ENCODE measurements around the gene SH3RF3. TPM values are rescaled to one million over a fixed set of nuclear protein-coding genes. Genes with fewer than 3 reads are reported as not detected.

SH3RF3 gene
- total RNA-seq, 1 donor from 2014 or later: 7.3 TPM

GRCh38 chr2:109410039-109410815 is 281.2 kb downstream of the SH3RF3 start:
- H4K20me1 ChIP-seq (ENCODE audit: insufficient read depth, low read length): no peaks in the 10 kb centered on the region
- DNase-seq (ENCODE audit: low read depth): no peak
- no peak for FAIRE-seq
- H3K27me3 Mint-ChIP-seq (ENCODE audit: low read depth, unreplicated experiment): peaks cover 35% of the 10 kb centered on the region
- H3K4me3 ChIP-seq (ENCODE audit: insufficient read depth, low read depth, low read length): no peak overlapping the region
- no peak overlapping the region for H3K27ac Mint-ChIP-seq (ENCODE audit: unreplicated experiment)
- no peak overlapping the region for H3K9ac ChIP-seq (ENCODE audit: low read length)
- no peak overlapping the region for H3K4me3 Mint-ChIP-seq (ENCODE audit: unreplicated experiment)
- no peak for TF ChIP-seq EZH2 (IDR thresholded peaks at IDR 0.05; ENCODE audit: insufficient read depth, low read length)
- no peak for TF ChIP-seq CTCF (IDR thresholded peaks at IDR 0.05; ENCODE audit: insufficient read depth, low read depth, low read length)
- H3K4me1 ChIP-seq (ENCODE audit: insufficient read depth, low read length): no peaks in the 10 kb centered on the region
- no peaks in the 10 kb centered on the region for H3K9me3 ChIP-seq (ENCODE audit: insufficient read depth, low read depth, low read length)
- peaks cover 11% of the 10 kb centered on the region for H3K4me1 Mint-ChIP-seq (ENCODE audit: low read depth, unreplicated experiment)
- H3K27ac ChIP-seq (ENCODE audit: low read depth, low read length): no peak overlapping the region
- H3K27me3 ChIP-seq (ENCODE audit: insufficient read depth, low read length): no peaks in the 10 kb centered on the region
- H3K79me2 ChIP-seq (ENCODE audit: insufficient read depth, low read length): no peaks in the 10 kb centered on the region
- no peaks in the 10 kb centered on the region for H3K36me3 ChIP-seq (ENCODE audit: insufficient read depth, low read length)
- no peak overlapping the region for H3K4me2 ChIP-seq (ENCODE audit: low read length)
- H2AFZ ChIP-seq (ENCODE audit: low read depth, low read length): no peak overlapping the region
- H3K9me3 Mint-ChIP-seq (ENCODE audit: unreplicated experiment): peaks cover 3% of the 10 kb centered on the region
- H3K36me3 Mint-ChIP-seq (ENCODE audit: low read depth, unreplicated experiment): peaks cover 19% of the 10 kb centered on the region

GRCh38 chr2:109411640-109412325 is 282.8 kb downstream of the SH3RF3 start:
- no peak overlapping the region for H3K27ac Mint-ChIP-seq (ENCODE audit: unreplicated experiment)
- DNase-seq (ENCODE audit: low read depth): no peak
- Histone ChIP-seq H3K27ac (ENCODE audit: low read depth, low read length) (no peak overlapping the region), H3K79me2 (ENCODE audit: insufficient read depth, low read length) (no peaks in the 10 kb centered on the region), H4K20me1 (ENCODE audit: insufficient read depth, low read length) (no peaks in the 10 kb centered on the region), H3K9ac (ENCODE audit: low read length) (no peak overlapping the region), H3K36me3 (ENCODE audit: insufficient read depth, low read length) (no peaks in the 10 kb centered on the region), H3K4me3 (ENCODE audit: insufficient read depth, low read depth, low read length) (no peak overlapping the region), H3K4me1 (ENCODE audit: insufficient read depth, low read length) (no peaks in the 10 kb centered on the region), H3K9me3 (ENCODE audit: insufficient read depth, low read depth, low read length) (no peaks in the 10 kb centered on the region), H2AFZ (ENCODE audit: low read depth, low read length) (no peak overlapping the region), H3K4me2 (ENCODE audit: low read length) (no peak overlapping the region), H3K27me3 (ENCODE audit: insufficient read depth, low read length) (no peaks in the 10 kb centered on the region)
- H3K27me3 Mint-ChIP-seq (ENCODE audit: low read depth, unreplicated experiment): peaks cover 26% of the 10 kb centered on the region
- H3K9me3 Mint-ChIP-seq (ENCODE audit: unreplicated experiment): peaks cover 3% of the 10 kb centered on the region
- H3K4me1 Mint-ChIP-seq (ENCODE audit: low read depth, unreplicated experiment): peaks cover 15% of the 10 kb centered on the region
- TF ChIP-seq CTCF (IDR thresholded peaks at IDR 0.05; ENCODE audit: insufficient read depth, low read depth, low read length) (no peak), EZH2 (IDR thresholded peaks at IDR 0.05; ENCODE audit: insufficient read depth, low read length) (no peak)
- no peak overlapping the region for H3K4me3 Mint-ChIP-seq (ENCODE audit: unreplicated experiment)
- FAIRE-seq: no peak
- peaks cover 19% of the 10 kb centered on the region for H3K36me3 Mint-ChIP-seq (ENCODE audit: low read depth, unreplicated experiment)
